ENCODE measurements around the gene MYD88. TPM values are rescaled to one million over a fixed set of nuclear protein-coding genes. Genes with fewer than 3 reads are reported as not detected.

MYD88 gene
- polyA plus RNA-seq, 1 donor (not counting 4 experiments of a cell fraction or from before 2014, with no cell fraction given), result 44.0 TPM

DNA sequence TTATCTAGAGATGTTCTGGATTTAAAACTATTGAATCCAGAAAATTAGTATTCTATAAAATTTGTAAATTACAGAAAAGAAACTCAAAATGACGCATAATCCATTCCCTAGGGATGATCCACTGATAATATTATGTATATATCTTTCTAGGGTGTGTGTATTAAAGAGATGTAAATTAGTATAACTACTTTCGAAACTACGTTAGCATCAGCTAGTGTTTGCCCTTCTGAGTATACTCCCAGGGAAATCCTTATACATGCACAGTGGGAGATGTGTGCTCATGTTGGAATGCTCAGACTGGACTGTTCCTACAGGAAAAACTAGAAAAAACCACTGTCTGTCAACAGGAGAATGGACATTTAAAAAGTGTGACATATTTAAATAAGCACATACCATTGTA is 38.0 kb upstream of the MYD88 start:
- Histone ChIP-seq H3K9ac (ENCODE audit: control insufficient read depth, extremely low read depth, insufficient read depth, low read length) (no peak overlapping the region), H3K27ac (ENCODE audit: control insufficient read depth, insufficient read depth, low read length) (no peak overlapping the region), H3K4me2 (ENCODE audit: control insufficient read depth, extremely low read depth, insufficient read depth, low read depth, low read length) (no peak overlapping the region), H3K27me3 (ENCODE audit: control insufficient read depth, extremely low read depth, insufficient read depth, low read length) (peaks cover 5% of the 10 kb centered on the region), H2AFZ (ENCODE audit: control insufficient read depth, low read length) (no peak overlapping the region), H4K20me1 (ENCODE audit: control insufficient read depth, extremely low read depth, insufficient read depth, low read length) (no peaks in the 10 kb centered on the region), H3K9me1 (ENCODE audit: control insufficient read depth, extremely low read depth, insufficient read depth, low read length) (peaks cover 2% of the 10 kb centered on the region), H3K4me1 (ENCODE audit: control insufficient read depth, extremely low read depth, insufficient read depth, low read length) (peaks cover 11% of the 10 kb centered on the region), H3K36me3 (ENCODE audit: control insufficient read depth in 2 of 2, extremely low read depth in 1 of 2, insufficient read depth in 2 of 2, low read length in 2 of 2) (no peaks in the 10 kb centered on the region), H3K79me2 (ENCODE audit: control insufficient read depth, insufficient read depth, low read length) (no peaks in the 10 kb centered on the region), H3K9me3 (ENCODE audit: control insufficient read depth, low read depth, low read length) (no peaks in the 10 kb centered on the region), H3K4me3 (ENCODE audit: control insufficient read depth in 2 of 3, extremely low read depth in 1 of 3, insufficient read depth in 2 of 3, low read depth in 1 of 3, low read length in 3 of 3) (no peak overlapping the region)
- FAIRE-seq (no peak), DNase-seq (ENCODE audit: low read depth, low spot score) (no peak)
- dilution Hi-C loops (cut with MboI; ENCODE audit: extremely low pct_ligation_motif_present, low sequenced_read_pairs), result no loop called here
- TF ChIP-seq, protein P1, sequence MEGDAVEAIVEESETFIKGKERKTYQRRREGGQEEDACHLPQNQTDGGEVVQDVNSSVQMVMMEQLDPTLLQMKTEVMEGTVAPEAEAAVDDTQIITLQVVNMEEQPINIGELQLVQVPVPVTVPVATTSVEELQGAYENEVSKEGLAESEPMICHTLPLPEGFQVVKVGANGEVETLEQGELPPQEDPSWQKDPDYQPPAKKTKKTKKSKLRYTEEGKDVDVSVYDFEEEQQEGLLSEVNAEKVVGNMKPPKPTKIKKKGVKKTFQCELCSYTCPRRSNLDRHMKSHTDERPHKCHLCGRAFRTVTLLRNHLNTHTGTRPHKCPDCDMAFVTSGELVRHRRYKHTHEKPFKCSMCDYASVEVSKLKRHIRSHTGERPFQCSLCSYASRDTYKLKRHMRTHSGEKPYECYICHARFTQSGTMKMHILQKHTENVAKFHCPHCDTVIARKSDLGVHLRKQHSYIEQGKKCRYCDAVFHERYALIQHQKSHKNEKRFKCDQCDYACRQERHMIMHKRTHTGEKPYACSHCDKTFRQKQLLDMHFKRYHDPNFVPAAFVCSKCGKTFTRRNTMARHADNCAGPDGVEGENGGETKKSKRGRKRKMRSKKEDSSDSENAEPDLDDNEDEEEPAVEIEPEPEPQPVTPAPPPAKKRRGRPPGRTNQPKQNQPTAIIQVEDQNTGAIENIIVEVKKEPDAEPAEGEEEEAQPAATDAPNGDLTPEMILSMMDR (optimal IDR thresholded peaks at IDR 0.05 in 1 of 3, IDR thresholded peaks at IDR 0.05 in 1 of 3, conservative IDR thresholded peaks at IDR 0.05 in 1 of 3; ENCODE audit: extremely low read depth in 1 of 3, insufficient read depth in 2 of 3, low read length in 3 of 3), result no peak
- TF ChIP-seq EZH2 (IDR thresholded peaks at IDR 0.05; ENCODE audit: low read length), result no peak

DNA sequence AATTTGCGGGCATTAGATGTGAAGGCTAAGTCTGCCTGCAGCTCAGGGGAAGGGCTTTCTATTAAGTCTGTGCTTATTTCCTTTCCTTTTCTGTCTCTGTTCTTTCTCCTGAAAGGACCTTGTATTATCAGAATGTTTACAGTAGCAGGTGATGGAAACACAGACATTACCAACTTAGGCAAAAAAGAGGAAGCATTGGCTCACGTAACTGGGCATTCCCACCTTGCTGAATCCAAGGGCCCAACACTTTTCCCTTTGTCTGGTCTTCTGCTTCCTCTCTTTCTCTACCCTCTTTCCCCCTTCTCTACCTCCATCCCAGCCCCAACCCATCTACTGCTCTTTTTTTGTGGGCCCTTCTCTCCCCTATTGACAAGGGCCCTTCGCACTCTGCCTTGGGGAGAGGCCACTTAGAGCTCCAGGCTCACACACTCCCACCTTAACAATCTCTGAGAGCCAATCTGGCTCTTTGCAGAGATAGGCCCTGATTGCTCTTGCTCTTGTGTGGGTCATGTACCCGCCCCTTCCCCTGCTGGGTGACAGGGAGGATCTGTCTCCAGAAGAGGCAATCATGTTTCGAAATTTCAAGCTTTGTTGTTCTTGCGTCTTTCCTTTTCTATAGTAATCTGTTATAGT is 36.5 kb upstream of the MYD88 start:
- Histone ChIP-seq H2AFZ (ENCODE audit: control insufficient read depth, low read length) (no peak overlapping the region), H3K27ac (ENCODE audit: control insufficient read depth, insufficient read depth, low read length) (no peak overlapping the region), H3K4me2 (ENCODE audit: control insufficient read depth, extremely low read depth, insufficient read depth, low read depth, low read length) (peak overlapping the region; percentile 6), H4K20me1 (ENCODE audit: control insufficient read depth, extremely low read depth, insufficient read depth, low read length) (no peaks in the 10 kb centered on the region), H3K36me3 (ENCODE audit: control insufficient read depth in 2 of 2, extremely low read depth in 1 of 2, insufficient read depth in 2 of 2, low read length in 2 of 2) (no peaks in the 10 kb centered on the region), H3K4me1 (ENCODE audit: control insufficient read depth, extremely low read depth, insufficient read depth, low read length) (peaks cover 11% of the 10 kb centered on the region), H3K79me2 (ENCODE audit: control insufficient read depth, insufficient read depth, low read length) (no peaks in the 10 kb centered on the region), H3K9me1 (ENCODE audit: control insufficient read depth, extremely low read depth, insufficient read depth, low read length) (peaks cover 2% of the 10 kb centered on the region), H3K9me3 (ENCODE audit: control insufficient read depth, low read depth, low read length) (no peaks in the 10 kb centered on the region), H3K27me3 (ENCODE audit: control insufficient read depth, extremely low read depth, insufficient read depth, low read length) (peaks cover 5% of the 10 kb centered on the region), H3K9ac (ENCODE audit: control insufficient read depth, extremely low read depth, insufficient read depth, low read length) (no peak overlapping the region), H3K4me3 (ENCODE audit: control insufficient read depth in 2 of 3, extremely low read depth in 1 of 3, insufficient read depth in 2 of 3, low read depth in 1 of 3, low read length in 3 of 3) (no peak overlapping the region)
- dilution Hi-C loops (cut with MboI; ENCODE audit: extremely low pct_ligation_motif_present, low sequenced_read_pairs), result no loop called here
- DNase-seq (ENCODE audit: low read depth, low spot score) (no peak), FAIRE-seq (no peak)
- no peak for TF ChIP-seq EZH2 (IDR thresholded peaks at IDR 0.05; ENCODE audit: low read length)
- TF ChIP-seq, protein P1 (optimal IDR thresholded peaks at IDR 0.05 in 1 of 3, IDR thresholded peaks at IDR 0.05 in 1 of 3, conservative IDR thresholded peaks at IDR 0.05 in 1 of 3; ENCODE audit: extremely low read depth in 1 of 3, insufficient read depth in 2 of 3, low read length in 3 of 3), result no peak
